GM12878 (cell line): Measurements from ENCODE around the gene COX6B2. TPM values are rescaled to one million over a fixed set of nuclear protein-coding genes. Genes with fewer than 3 reads are reported as not detected.

Experiments used
- ATAC-seq: fragments of 200-7000 bp; cut with Tn5 transposase; 3 replicates; pipeline ENCODE4 v1.9.1; 2020; ENCODE audit warnings: mild to moderate bottlenecking, moderate library complexity
- BruUV-seq: library from RNA; stranded (reverse); fragments of 400-500 nt; replicated peaks from 2 replicates; lab custom pipeline; 2021; lab: Mats Ljungman, UMichigan
- CTCF ChIA-PET: fragments of 300-600 bp; sonication (Branson Sonifier 250); formaldehyde crosslinking; extraction: SDS; loops from one replicate; lab custom pipeline; 2021; ENCODE audit warnings: inconsistent platforms; lab: Yijun Ruan, JAX
- POLR2A ChIA-PET: fragments of 350-600 bp; formaldehyde crosslinking; extraction: SDS; loops from one replicate; lab custom pipeline; 2021; ENCODE audit warnings: inconsistent platforms; lab: Charles Lee
- RAD21 ChIA-PET: fragments of 300-600 bp; sonication (Branson Sonifier 250); formaldehyde crosslinking; loops from one replicate; lab custom pipeline; 2023; ENCODE audit warnings: antibody characterized with exemption; ENCODE audit not compliant: unreplicated experiment; lab: Charles Lee
- SMC1A ChIA-PET: fragments of 300-600 bp; sonication (Branson Sonifier 250); formaldehyde crosslinking; loops from one replicate; lab custom pipeline; 2023; ENCODE audit not compliant: unreplicated experiment, uncharacterized antibody; lab: Charles Lee
- DNase-seq: peaks from one replicate; pipeline ENCODE4 v3.0.0-alpha.2; 2011; ENCODE audit warnings: low read depth, low spot score
- FAIRE-seq: peaks from 3 replicates; lab custom pipeline; 2011; peaks lifted over from hg19 to GRCh38; lab: Jason Lieb, UNC
- H2AFZ ChIP-seq: 2 replicates; pipeline ENCODE4 v1.6.0; 2011; ENCODE audit warnings: low read depth, low read length, control low read depth; ENCODE audit not compliant: control insufficient read depth
- H3K27ac ChIP-seq: 2 replicates; pipeline ENCODE4 v1.5.1; 2011; ENCODE audit warnings: control low read depth; ENCODE audit not compliant: control insufficient read depth, insufficient read depth
- H3K27me3 ChIP-seq, 2 experiments: replicated peaks in 1 of 2; 2 replicates each; pipeline versions ENCODE4 v1.6.0 to v1.6.1; 2011; ENCODE audit warnings: low read length in 1 of 2; ENCODE audit not compliant: control insufficient read depth in 2 of 2, insufficient read depth in 2 of 2
- H3K36me3 ChIP-seq, 2 experiments: 2 replicates each; pipeline ENCODE4 v1.5.1; 2011; ENCODE audit warnings: low read length in 1 of 2; ENCODE audit not compliant: control insufficient read depth in 2 of 2, insufficient read depth in 2 of 2
- H3K4me1 ChIP-seq: 2 replicates; pipeline ENCODE4 v1.6.1; 2011; ENCODE audit warnings: mild to moderate bottlenecking, low read length, moderate library complexity, mixed read lengths; ENCODE audit not compliant: control insufficient read depth, insufficient read depth
- H3K4me2 ChIP-seq: 2 replicates; pipeline ENCODE4 v1.6.0; 2011; ENCODE audit warnings: control low read depth; ENCODE audit not compliant: control insufficient read depth, insufficient read depth
- H3K4me3 ChIP-seq: fragments of 200-600 bp; sonication (generic); 2 replicates; pipeline ENCODE4 v1.5.1; 2016
- H3K79me2 ChIP-seq: 2 replicates; pipeline ENCODE4 v1.6.0; 2011; ENCODE audit warnings: low read length; ENCODE audit not compliant: control insufficient read depth, insufficient read depth
- H3K9ac ChIP-seq: 2 replicates; pipeline ENCODE4 v1.8.0; 2011; ENCODE audit warnings: low read length, control low read depth, mixed read lengths; ENCODE audit not compliant: control insufficient read depth, insufficient read depth
- H3K9me3 ChIP-seq: replicated peaks from 3 replicates; pipeline ENCODE4 v1.5.1; 2011; ENCODE audit warnings: mild to moderate bottlenecking, low read length; ENCODE audit not compliant: control insufficient read depth, insufficient read depth
- H4K20me1 ChIP-seq: 2 replicates; pipeline ENCODE4 v1.6.0; 2011; ENCODE audit not compliant: control insufficient read depth, insufficient read depth
- CBFB ChIP-seq: IDR thresholded peaks from 2 replicates; pipeline ENCODE4 v1.6.1; 2016; ENCODE audit warnings: antibody characterized with exemption, low read depth
- CBX5 ChIP-seq: sonication (generic); IDR thresholded peaks from 2 replicates; pipeline ENCODE4 v1.6.1; 2016; ENCODE audit warnings: low read depth, moderate library complexity, mild to moderate bottlenecking, inconsistent platforms
- HDAC2 ChIP-seq: fragments of 200-600 bp; sonication (generic); IDR thresholded peaks from 2 replicates; pipeline ENCODE4 v1.6.1; 2017
- KDM1A ChIP-seq: fragments of 200-600 bp; sonication (generic); IDR thresholded peaks from 2 replicates; pipeline ENCODE4 v1.6.1; 2016; ENCODE audit warnings: borderline replicate concordance
- NFYA ChIP-seq: IDR thresholded peaks from 2 replicates; pipeline ENCODE4 v1.6.1; 2011; ENCODE audit warnings: low read depth, mild to moderate bottlenecking, low read length, improper control_type of control experiment, borderline replicate concordance
- NR2F1 ChIP-seq: fragments of 450-650 bp; conservative IDR thresholded peaks from 2 replicates; pipeline ENCODE4 v1.6.1; 2017; ENCODE audit warnings: mild to moderate bottlenecking
- NRF1 ChIP-seq: conservative IDR thresholded peaks from 2 replicates; pipeline ENCODE4 v1.6.1; 2011; ENCODE audit warnings: mild to moderate bottlenecking, low read depth, low read length, improper control_type of control experiment
- PAX5 ChIP-seq: IDR thresholded peaks from 2 replicates; pipeline ENCODE4 v1.6.1; 2011; ENCODE audit warnings: low read depth, low read length, borderline replicate concordance
- PBX3 ChIP-seq: IDR thresholded peaks from 2 replicates; pipeline ENCODE4 v1.6.1; 2011; ENCODE audit warnings: mild to moderate bottlenecking, low read depth, low read length, moderate library complexity; ENCODE audit not compliant: insufficient replicate concordance
- RCOR1 ChIP-seq: conservative IDR thresholded peaks from 2 replicates; pipeline ENCODE4 v1.6.1; 2012; ENCODE audit warnings: low read depth, low read length, improper control_type of control experiment
- RFX5 ChIP-seq: IDR thresholded peaks from 2 replicates; pipeline ENCODE4 v1.6.1; 2011; ENCODE audit warnings: low read depth, low read length, improper control_type of control experiment
- ZNF384 ChIP-seq: IDR thresholded peaks from 2 replicates; pipeline ENCODE4 v1.6.1; 2012; ENCODE audit warnings: low read depth, mild to moderate bottlenecking, low read length, improper control_type of control experiment, borderline replicate concordance
- ZZZ3 ChIP-seq: IDR thresholded peaks from 2 replicates; pipeline ENCODE4 v1.6.1; 2011; ENCODE audit warnings: low read depth; ENCODE audit not compliant: control insufficient read depth, insufficient read length
- WGBS: methylation state at CpG from one replicate; pipeline ENCODE4 v1.1.6; 2016; ENCODE audit warnings: low lambda C conversion rate; ENCODE audit not compliant: insufficient replicate concordance, insufficient coverage; ENCODE audit errors: missing lambda C conversion rate; 5-methylcytosine and 5-hydroxymethylcytosine counted together
- in situ Hi-C: fragments of 300-500 bp; cut with MboI; formaldehyde crosslinking; loops from 9 replicates; pipeline ENCODE4 v1.14.3; 2018; ENCODE audit warnings: mixed read lengths
- intact Hi-C: fragments of 100-400 bp; cut with micrococcal nuclease; formaldehyde crosslinking; loops from one replicate; pipeline ENCODE4 v1.14.2; 2022; ENCODE audit not compliant: unreplicated experiment
- polyA plus RNA-seq, 11 experiments: library from polyadenylated mRNA; depleted of rRNA in 4 of 11; unstranded in 6 of 11; stranded (reverse) in 5 of 11; fragments of >200 nt; fragmentation: Nextera tagmentation in 4 of 11; fragmentation: Illumina TruSeq in 1 of 11; extraction: Ambion mirVana in 4 of 11; extraction: Trizol in 1 of 11; gene quantifications; 1 replicate in 1 of 11; 2 replicates in 10 of 11; pipeline versions ENCODE4 v1.2.1 to v1.2.3, GENCODE V29; 2011 to 2016; ENCODE audit warnings: inconsistent platforms in 2 of 11, missing spikeins in 2 of 11, low read depth in 1 of 11
- total RNA-seq, 4 experiments: library from RNA; depleted of rRNA in 3 of 4; stranded (reverse); fragments of >200 nt in 3 of 4; fragmentation: Illumina TruSeq in 1 of 4; extraction: Trizol in 1 of 4; gene quantifications; 2 replicates each; pipeline versions ENCODE4 v1.2.1 to v1.2.3, GENCODE V29; 2013 to 2021
- TF ChIP-seq, protein P1 (sequence below): fragments of 450-650 bp; IDR thresholded peaks from 2 replicates; pipeline ENCODE4 v1.6.1; 2016; ENCODE audit warnings: mild to moderate bottlenecking, moderate library complexity, borderline replicate concordance

Gene COX6B2
- total and polyA plus RNA-seq, 10 of the 15 experiments (the other 5 are each of a cell fraction or from before 2014, with no cell fraction given), result 0.05 to 0.08 (median 0.07) TPM; not detected in 6

- Histone ChIP-seq H3K4me2 (no peak overlapping the region), H2AFZ (no peak overlapping the region), H3K4me3 (no peak overlapping the region), H3K79me2 (no peaks in the 10 kb centered on the region), H3K4me1 (no peaks in the 10 kb centered on the region), H4K20me1 (no peaks in the 10 kb centered on the region), H3K27ac (no peak overlapping the region), H3K27me3 (no peaks in the 10 kb centered on the region), H3K36me3 (no peaks in the 10 kb centered on the region), H3K9ac (no peak overlapping the region), H3K9me3 (no peaks in the 10 kb centered on the region)
- ChIA-PET POLR2A (no interaction called here), CTCF (interaction anchor here (1.1 kb wide), 1 partner anchor 15 kb away, joined by 5 read pairs; no protein-coding TSS in a partner anchor), RAD21 (no interaction called here), SMC1A (no interaction called here)
- in situ Hi-C loops (no loop called here), intact Hi-C loops (no loop called here)
- ATAC-seq (no peak), FAIRE-seq (no peak), DNase-seq (no peak)
- no TSS peak for BruUV-seq
- TF ChIP-seq PAX5 (no peak), NR2F1 (no peak), ZNF384 (no peak), NFYA (no peak), ZZZ3 (no peak), CBFB (no peak), CBX5 (no peak), KDM1A (no peak), RCOR1 (no peak), RFX5 (no peak), HDAC2 (no peak), NRF1 (no peak), PBX3 (no peak)
- TF ChIP-seq, protein P1, sequence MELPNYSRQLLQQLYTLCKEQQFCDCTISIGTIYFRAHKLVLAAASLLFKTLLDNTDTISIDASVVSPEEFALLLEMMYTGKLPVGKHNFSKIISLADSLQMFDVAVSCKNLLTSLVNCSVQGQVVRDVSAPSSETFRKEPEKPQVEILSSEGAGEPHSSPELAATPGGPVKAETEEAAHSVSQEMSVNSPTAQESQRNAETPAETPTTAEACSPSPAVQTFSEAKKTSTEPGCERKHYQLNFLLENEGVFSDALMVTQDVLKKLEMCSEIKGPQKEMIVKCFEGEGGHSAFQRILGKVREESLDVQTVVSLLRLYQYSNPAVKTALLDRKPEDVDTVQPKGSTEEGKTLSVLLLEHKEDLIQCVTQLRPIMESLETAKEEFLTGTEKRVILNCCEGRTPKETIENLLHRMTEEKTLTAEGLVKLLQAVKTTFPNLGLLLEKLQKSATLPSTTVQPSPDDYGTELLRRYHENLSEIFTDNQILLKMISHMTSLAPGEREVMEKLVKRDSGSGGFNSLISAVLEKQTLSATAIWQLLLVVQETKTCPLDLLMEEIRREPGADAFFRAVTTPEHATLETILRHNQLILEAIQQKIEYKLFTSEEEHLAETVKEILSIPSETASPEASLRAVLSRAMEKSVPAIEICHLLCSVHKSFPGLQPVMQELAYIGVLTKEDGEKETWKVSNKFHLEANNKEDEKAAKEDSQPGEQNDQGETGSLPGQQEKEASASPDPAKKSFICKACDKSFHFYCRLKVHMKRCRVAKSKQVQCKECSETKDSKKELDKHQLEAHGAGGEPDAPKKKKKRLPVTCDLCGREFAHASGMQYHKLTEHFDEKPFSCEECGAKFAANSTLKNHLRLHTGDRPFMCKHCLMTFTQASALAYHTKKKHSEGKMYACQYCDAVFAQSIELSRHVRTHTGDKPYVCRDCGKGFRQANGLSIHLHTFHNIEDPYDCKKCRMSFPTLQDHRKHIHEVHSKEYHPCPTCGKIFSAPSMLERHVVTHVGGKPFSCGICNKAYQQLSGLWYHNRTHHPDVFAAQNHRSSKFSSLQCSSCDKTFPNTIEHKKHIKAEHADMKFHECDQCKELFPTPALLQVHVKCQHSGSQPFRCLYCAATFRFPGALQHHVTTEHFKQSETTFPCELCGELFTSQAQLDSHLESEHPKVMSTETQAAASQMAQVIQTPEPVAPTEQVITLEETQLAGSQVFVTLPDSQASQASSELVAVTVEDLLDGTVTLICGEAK, result no peak
- WGBS, result 52% methylated on average over 13 of the region's 13 CpGs
These were observed 38.5 kb downstream of the COX6B2 start for GRCh38 chr19:55315956-55316525.
